ENCODE results near the gene DYRK4.

DYRK4 gene

DNA sequence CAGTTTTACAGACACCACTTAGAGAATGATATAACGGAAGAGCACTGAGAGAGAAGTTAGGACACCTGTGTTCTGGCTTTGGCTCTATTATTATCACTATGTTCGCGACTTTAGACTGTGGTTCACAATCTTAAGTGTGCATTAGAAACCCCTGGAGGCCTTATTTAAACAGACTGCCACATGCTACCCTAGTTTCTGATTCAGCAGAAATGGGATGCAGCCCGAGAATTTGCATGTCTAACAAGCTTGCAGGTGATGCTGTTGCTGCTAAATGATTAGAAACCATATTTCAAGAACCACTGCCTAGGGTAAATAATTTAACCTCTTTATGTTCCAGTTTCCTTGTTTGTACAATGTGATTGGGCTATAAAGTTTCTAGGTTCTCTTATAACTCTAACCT lies 26.9 kb upstream of the DYRK4 start:
- no peaks in the 10 kb centered on the region for H3K27me3 Mint-ChIP-seq (ENCODE audit: low read depth)
- TF ChIP-seq, protein P1, sequence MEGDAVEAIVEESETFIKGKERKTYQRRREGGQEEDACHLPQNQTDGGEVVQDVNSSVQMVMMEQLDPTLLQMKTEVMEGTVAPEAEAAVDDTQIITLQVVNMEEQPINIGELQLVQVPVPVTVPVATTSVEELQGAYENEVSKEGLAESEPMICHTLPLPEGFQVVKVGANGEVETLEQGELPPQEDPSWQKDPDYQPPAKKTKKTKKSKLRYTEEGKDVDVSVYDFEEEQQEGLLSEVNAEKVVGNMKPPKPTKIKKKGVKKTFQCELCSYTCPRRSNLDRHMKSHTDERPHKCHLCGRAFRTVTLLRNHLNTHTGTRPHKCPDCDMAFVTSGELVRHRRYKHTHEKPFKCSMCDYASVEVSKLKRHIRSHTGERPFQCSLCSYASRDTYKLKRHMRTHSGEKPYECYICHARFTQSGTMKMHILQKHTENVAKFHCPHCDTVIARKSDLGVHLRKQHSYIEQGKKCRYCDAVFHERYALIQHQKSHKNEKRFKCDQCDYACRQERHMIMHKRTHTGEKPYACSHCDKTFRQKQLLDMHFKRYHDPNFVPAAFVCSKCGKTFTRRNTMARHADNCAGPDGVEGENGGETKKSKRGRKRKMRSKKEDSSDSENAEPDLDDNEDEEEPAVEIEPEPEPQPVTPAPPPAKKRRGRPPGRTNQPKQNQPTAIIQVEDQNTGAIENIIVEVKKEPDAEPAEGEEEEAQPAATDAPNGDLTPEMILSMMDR (IDR thresholded peaks at IDR 0.05; ENCODE audit: unreplicated experiment in 3 of 3) = no peak

DNA sequence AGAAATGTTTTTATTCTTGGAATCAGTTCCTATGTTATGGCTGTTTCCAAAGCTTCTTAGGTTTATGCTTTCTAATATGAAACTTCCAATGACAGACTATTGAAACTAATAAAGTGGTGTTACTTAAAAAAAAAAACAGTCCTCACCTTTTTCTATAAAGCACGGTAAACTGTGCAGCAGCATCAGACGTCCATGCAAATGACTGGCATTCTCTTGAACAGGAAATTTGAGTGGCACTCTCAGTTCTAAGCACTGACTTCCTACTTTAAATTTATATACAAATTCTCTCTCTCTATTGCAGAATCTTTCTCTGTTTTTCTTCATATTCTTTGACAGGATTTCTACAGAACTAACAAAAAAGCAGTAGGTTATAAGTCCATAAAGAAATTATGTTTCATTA lies 26.1 kb upstream of the DYRK4 start:
- Mint-ChIP-seq H3K36me3 (ENCODE audit: low read depth) (no peaks in the 10 kb centered on the region), H3K9me3 (no peaks in the 10 kb centered on the region), H3K27ac (no peak overlapping the region), H3K27me3 (ENCODE audit: low read depth) (no peaks in the 10 kb centered on the region), H3K4me1 (peaks cover 26% of the 10 kb centered on the region), H3K4me3 (no peak overlapping the region)
- TF ChIP-seq, protein P1 (IDR thresholded peaks at IDR 0.05; ENCODE audit: unreplicated experiment in 3 of 3) = no peak

More for the DNA sequence above, 26.9 kb upstream of the DYRK4 start:
- no peaks in the 10 kb centered on the region for H3K9me3 Mint-ChIP-seq
- H3K36me3 Mint-ChIP-seq (ENCODE audit: low read depth) = peaks cover 1% of the 10 kb centered on the region
- H3K27ac Mint-ChIP-seq = no peak overlapping the region
- peak overlapping the region in 2 of 3 experiments; percentile 17 to 26 for H3K4me3 Mint-ChIP-seq
- H3K4me1 Mint-ChIP-seq = peaks cover 25% of the 10 kb centered on the region

DNA sequence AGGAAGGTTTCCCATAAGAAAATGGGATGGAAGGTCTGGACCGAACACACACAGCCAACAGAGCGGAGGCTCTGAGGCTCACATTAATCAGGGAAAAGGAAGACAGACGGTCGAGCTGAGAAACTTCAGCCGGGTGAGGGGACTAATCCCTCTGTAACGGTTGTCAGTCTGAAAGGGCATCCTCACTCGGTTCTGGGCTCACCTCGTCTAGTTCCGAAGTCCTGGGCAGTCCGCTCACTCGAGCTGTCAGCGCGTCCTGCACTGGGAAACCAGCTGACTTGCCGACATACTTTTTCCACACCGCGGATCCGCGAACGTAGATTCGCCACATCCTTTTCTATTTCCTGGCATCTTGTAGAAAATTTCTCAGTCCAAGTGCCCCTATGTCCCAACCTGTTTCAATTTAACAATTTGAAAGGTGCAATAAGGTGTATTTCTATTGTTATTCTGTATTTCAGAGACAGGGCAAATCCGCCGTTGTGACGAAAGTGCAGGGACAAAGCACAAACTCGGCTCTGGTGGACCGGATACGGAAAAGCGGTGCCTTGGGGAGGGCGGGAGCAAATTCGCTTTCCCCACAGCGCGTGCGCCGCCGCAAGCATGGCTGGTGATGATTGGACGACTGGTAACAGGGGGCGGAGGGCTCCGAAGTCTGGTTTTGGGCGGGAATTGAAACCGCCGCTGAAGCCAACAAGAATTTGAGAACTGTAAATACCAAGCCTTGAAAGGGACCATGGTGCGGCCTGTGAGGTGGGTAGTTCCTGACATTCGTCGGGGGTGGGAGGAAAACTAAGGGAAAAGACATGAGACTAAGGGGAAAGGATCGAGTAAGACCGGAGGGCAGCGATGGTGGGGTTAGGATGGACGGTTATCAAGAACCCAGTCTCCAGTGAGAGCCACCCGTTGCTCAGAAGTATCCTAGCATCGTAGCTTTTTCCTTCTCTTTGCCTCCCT lies 23.5 kb upstream of the DYRK4 start, which contains the start of gene RAD51AP1:
TSS of gene RAD51AP1 (plus strand) at position 684 of the 954 bp plus-strand sequence. CDS start at position 734, 50 bp downstream.
- Mint-ChIP-seq H3K36me3 (ENCODE audit: low read depth) (peaks cover 5% of the 10 kb centered on the region), H3K4me1 (peaks cover 26% of the 10 kb centered on the region), H3K27me3 (ENCODE audit: low read depth) (no peaks in the 10 kb centered on the region), H3K9me3 (no peaks in the 10 kb centered on the region), H3K4me3 (peak within 1 kb of the TSS; percentile 97 to 100 (median 99)), H3K27ac (peak within 1 kb of the TSS; percentile 98 to 99 (median 99))
- TF ChIP-seq, protein P1 (IDR thresholded peaks at IDR 0.05; ENCODE audit: unreplicated experiment in 3 of 3) = no peak

DNA sequence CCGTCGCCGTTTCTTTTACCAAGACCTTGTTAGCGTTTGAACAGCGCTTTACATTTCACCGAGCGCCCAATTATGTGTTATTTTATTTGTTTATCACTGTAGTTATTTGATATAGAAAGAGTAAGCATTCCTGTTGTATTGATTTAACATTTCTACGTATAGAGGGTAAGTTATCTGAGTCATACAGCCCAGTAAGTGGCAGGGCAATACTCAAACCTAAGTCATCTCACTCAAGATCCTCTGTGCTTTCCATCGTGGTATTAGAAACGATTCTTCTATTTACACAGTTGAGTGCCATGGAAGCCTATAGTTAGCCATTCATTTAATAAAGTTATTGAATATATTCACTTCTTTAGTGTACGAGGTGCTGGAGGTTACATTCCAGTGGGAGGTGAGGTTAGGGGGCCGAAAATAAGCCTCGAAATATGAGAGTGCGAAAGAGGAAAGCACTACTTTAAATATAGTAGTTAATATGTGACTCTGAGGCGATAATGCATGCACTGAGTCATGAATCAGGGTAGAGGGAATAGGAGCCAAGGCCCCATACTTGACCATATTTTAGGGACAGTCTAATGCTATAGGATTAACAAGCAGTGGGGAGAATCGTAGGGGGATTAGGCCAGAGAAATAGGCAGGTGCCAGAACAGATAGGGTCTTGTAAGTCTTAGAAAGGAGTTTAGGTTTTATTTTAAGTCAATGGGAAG lies 22.7 kb upstream of the DYRK4 start:
- Mint-ChIP-seq H3K9me3 (no peaks in the 10 kb centered on the region), H3K4me1 (peaks cover 26% of the 10 kb centered on the region), H3K36me3 (ENCODE audit: low read depth) (peaks cover 8% of the 10 kb centered on the region), H3K27me3 (ENCODE audit: low read depth) (no peaks in the 10 kb centered on the region), H3K4me3 (peak overlapping the region; percentile 97 to 100 (median 99)), H3K27ac (peak overlapping the region; percentile 98 to 99 (median 99))
- TF ChIP-seq, protein P1 (IDR thresholded peaks at IDR 0.05; ENCODE audit: unreplicated experiment in 3 of 3) = no peak

DNA sequence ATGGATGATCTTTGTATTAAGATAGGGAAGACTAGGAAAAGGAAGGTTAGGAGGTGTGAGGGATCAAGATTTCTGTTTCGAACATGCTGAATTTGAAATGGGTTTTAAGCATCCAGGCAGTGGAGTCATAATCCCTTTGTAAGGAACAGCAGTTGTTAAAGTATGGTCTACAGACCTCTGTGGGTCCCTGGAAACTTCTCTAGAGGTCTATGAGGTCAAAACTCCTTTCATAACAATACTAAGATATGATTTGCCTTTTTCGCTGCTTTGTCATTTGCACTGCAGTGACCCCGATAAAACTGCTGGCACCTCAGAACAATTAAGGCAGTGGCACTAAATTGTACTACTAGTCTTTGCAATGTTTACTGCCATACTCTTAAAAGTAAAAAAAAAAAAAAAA lies 21.8 kb upstream of the DYRK4 start:
- Mint-ChIP-seq H3K27me3 (ENCODE audit: low read depth) (no peaks in the 10 kb centered on the region), H3K9me3 (no peaks in the 10 kb centered on the region), H3K36me3 (ENCODE audit: low read depth) (peaks cover 14% of the 10 kb centered on the region), H3K27ac (peak overlapping the region in 1 of 3 experiments; percentile 7), H3K4me1 (peaks cover 26% of the 10 kb centered on the region), H3K4me3 (peak overlapping the region; percentile 97 to 100 (median 99))
- TF ChIP-seq, protein P1 (IDR thresholded peaks at IDR 0.05; ENCODE audit: unreplicated experiment in 3 of 3) = no peak
